H1 (cell line): Measurements from ENCODE around the gene ZSCAN30. TPM values are rescaled to one million over a fixed set of nuclear protein-coding genes. Genes with fewer than 3 reads are reported as not detected.

Experiments used
- CBX5 ChIP-seq: fragments of 300-800, 300-1000 bp; sonication (generic); IDR thresholded peaks from 2 replicates; pipeline ENCODE4 v1.7.1; 2016; ENCODE audit warnings: antibody characterized with exemption, low read length, low read depth
- CHD1 ChIP-seq: IDR thresholded peaks from 2 replicates; pipeline ENCODE4 v1.6.1; 2012; ENCODE audit warnings: low read depth, low read length, improper control_type of control experiment
- CHD2 ChIP-seq: IDR thresholded peaks from 2 replicates; pipeline ENCODE4 v1.6.1; 2012; ENCODE audit warnings: low read length, improper control_type of control experiment
- CHD7 ChIP-seq: fragments of 300-600 bp; sonication (generic); IDR thresholded peaks from 2 replicates; pipeline ENCODE4 v1.7.1; 2012; ENCODE audit warnings: low read length, moderate library complexity, mild to moderate bottlenecking, inconsistent platforms; ENCODE audit not compliant: insufficient replicate concordance
- GTF2F1 ChIP-seq: IDR thresholded peaks from 2 replicates; pipeline ENCODE4 v1.6.1; 2012; ENCODE audit warnings: low read depth, low read length, improper control_type of control experiment, borderline replicate concordance
- JUN ChIP-seq: IDR thresholded peaks from 2 replicates; pipeline ENCODE4 v1.6.1; 2011; ENCODE audit warnings: low read depth, mild to moderate bottlenecking, improper control_type of control experiment, low read length
- NRF1 ChIP-seq: IDR thresholded peaks from 2 replicates; pipeline ENCODE4 v1.6.1; 2011; ENCODE audit warnings: mild to moderate bottlenecking, low read depth, low read length, improper control_type of control experiment
- PHF8 ChIP-seq: fragments of 200-600 bp; sonication (generic); conservative IDR thresholded peaks from 2 replicates; pipeline ENCODE4 v1.7.1; 2012; ENCODE audit warnings: low read depth, mild to moderate bottlenecking, inconsistent platforms, low read length, moderate library complexity
- SAP30 ChIP-seq: fragments of 300-600 bp; sonication (generic); IDR thresholded peaks from 2 replicates; pipeline ENCODE4 v1.7.1; 2012; ENCODE audit warnings: low read length, moderate library complexity, mild to moderate bottlenecking, inconsistent platforms; ENCODE audit not compliant: insufficient read depth, insufficient replicate concordance
- SIRT6 ChIP-seq: IDR thresholded peaks from one replicate; pipeline ENCODE4 v1.7.1; 2012; ENCODE audit warnings: low read length, inconsistent platforms
- SIX5 ChIP-seq: IDR thresholded peaks from 2 replicates; pipeline ENCODE4 v1.6.1; 2011; ENCODE audit warnings: mild to moderate bottlenecking, low read depth, low read length
- SP4 ChIP-seq: IDR thresholded peaks from 2 replicates; pipeline ENCODE4 v1.6.1; 2012; ENCODE audit warnings: low read length, inconsistent platforms
- TCF12 ChIP-seq: IDR thresholded peaks from 2 replicates; pipeline ENCODE4 v1.6.1; 2011; ENCODE audit warnings: low read depth, mild to moderate bottlenecking, low read length
- polyA plus RNA-seq, 7 experiments: library from polyadenylated mRNA; depleted of rRNA in 3 of 7; stranded (reverse) in 5 of 7; unstranded in 2 of 7; fragments of >200 nt in 5 of 7; fragments of 200-250 nt in 2 of 7; gene quantifications; 1 replicate in 5 of 7; 2 replicates in 1 of 7; 4 replicates in 1 of 7; pipeline versions ENCODE4 v1.2.1 to v1.2.3, GENCODE V29; 2011 to 2013; ENCODE audit warnings: missing spikeins in 2 of 7, mixed read lengths in 2 of 7
- total RNA-seq: library from RNA; stranded (reverse); fragmentation: NEBNext Ultra II Directional; extraction: Animal tissue kit (Norgen Biotek cat#: 25700); gene quantifications from 2 replicates; pipeline ENCODE4 v1.2.1, GENCODE V29; 2021

Gene ZSCAN30
- total and polyA plus RNA-seq, 2 of the 8 experiments (the other 6 are each of a cell fraction or from before 2014, with no cell fraction given): 4.4 to 10.3 TPM

GRCh38 chr18:35244671-35245070, 45.4 kb downstream of the ZSCAN30 start (continued):
- TF ChIP-seq CHD7: no peak
- no peak for TF ChIP-seq SP4
- no peak for TF ChIP-seq PHF8
- no peak for TF ChIP-seq SIRT6
- TF ChIP-seq JUN: no peak
- TF ChIP-seq SAP30: no peak
- no peak for TF ChIP-seq TCF12
- no peak for TF ChIP-seq SIX5
- no peak for TF ChIP-seq CBX5
- TF ChIP-seq CHD1: no peak
- no peak for TF ChIP-seq GTF2F1
- TF ChIP-seq CHD2: no peak
- no peak for TF ChIP-seq NRF1
